HepG2 (cell line): Measurements from ENCODE around the gene SIGLEC1. TPM values are rescaled to one million over a fixed set of nuclear protein-coding genes. Genes with fewer than 3 reads are reported as not detected.

Experiments
- ATAC-seq: fragments of 200-7000 bp; cut with Tn5 transposase; 3 replicates; pipeline ENCODE4 v1.9.1; 2020; ENCODE audit warnings: mild to moderate bottlenecking, moderate library complexity
- BruUV-seq: library from RNA; stranded (reverse); fragments of 400-500 nt; replicated peaks from 2 replicates; lab custom pipeline; 2021; lab: Mats Ljungman, UMichigan
- CTCF ChIA-PET: fragments of 300-600 bp; formaldehyde crosslinking; extraction: SDS; loops from one replicate; lab custom pipeline; 2021; ENCODE audit warnings: low total read pairs, inconsistent platforms, low intra/inter-chr PET ratio; lab: Yijun Ruan, JAX
- POLR2A ChIA-PET: fragments of 350-600 bp; sonication (Branson Sonifier 250); formaldehyde crosslinking; loops from one replicate; lab custom pipeline; 2020; ENCODE audit warnings: antibody characterized with exemption, inconsistent platforms; lab: Yijun Ruan, JAX
- DNase-seq: peaks from one replicate; pipeline ENCODE4 v3.0.0-alpha.2; 2015; ENCODE audit warnings: low spot score
- FAIRE-seq: peaks from 3 replicates; lab custom pipeline; 2011; peaks lifted over from hg19 to GRCh38; lab: Jason Lieb, UNC
- H2AFZ ChIP-seq: one replicate; pipeline ENCODE4 v1.6.1; 2011; ENCODE audit warnings: low read length, inconsistent platforms
- H3K27ac ChIP-seq: fragments of 300-600 bp; 3 replicates; pipeline ENCODE4 v1.8.0; 2011; ENCODE audit warnings: mixed run types, mild to moderate bottlenecking, mixed read lengths, low read length, inconsistent platforms; ENCODE audit not compliant: insufficient read depth; ENCODE audit errors: extremely low read length
- H3K27me3 ChIP-seq, 2 experiments: fragments of 200-600 bp in 1 of 2; 2 replicates in 1 of 2; 3 replicates in 1 of 2; pipeline versions ENCODE4 v1.6.0 to v1.8.0; 2011; ENCODE audit warnings: low read length in 2 of 2, mild to moderate bottlenecking in 2 of 2, moderate library complexity in 2 of 2, inconsistent platforms in 1 of 2; ENCODE audit not compliant: insufficient read depth in 2 of 2, control insufficient read depth in 1 of 2
- H3K36me3 ChIP-seq, 2 experiments: fragments of 200-600 bp in 1 of 2; replicated peaks in 1 of 2; 2 replicates in 1 of 2; 3 replicates in 1 of 2; pipeline versions ENCODE4 v1.5.1 to v1.8.0; 2011; ENCODE audit warnings: low read length in 2 of 2, inconsistent platforms in 1 of 2; ENCODE audit not compliant: insufficient read depth in 2 of 2, control insufficient read depth in 1 of 2
- H3K4me1 ChIP-seq: 2 replicates; pipeline ENCODE4 v1.5.1; 2012; ENCODE audit warnings: low read length, inconsistent platforms; ENCODE audit not compliant: insufficient read depth
- H3K4me2 ChIP-seq: 2 replicates; pipeline ENCODE4 v1.6.0; 2011; ENCODE audit warnings: low read depth, low read length, inconsistent platforms
- H3K4me3 ChIP-seq, 3 experiments: fragments of 200-600 bp in 1 of 3; sonication (generic), shearing (Covaris generic) in 1 of 3; replicated peaks in 1 of 3; 2 replicates each; pipeline ENCODE4 v1.5.1; 2011 to 2016; ENCODE audit warnings: low read length in 3 of 3, inconsistent platforms in 2 of 3, low read depth in 2 of 3, mild to moderate bottlenecking in 2 of 3, control low read depth in 1 of 3, mixed read lengths in 1 of 3; ENCODE audit not compliant: insufficient read depth in 1 of 3
- H3K79me2 ChIP-seq: one replicate; pipeline ENCODE4 v1.6.1; 2011; ENCODE audit warnings: low read length, inconsistent platforms; ENCODE audit not compliant: insufficient read depth
- H3K9ac ChIP-seq: 2 replicates; pipeline ENCODE4 v1.6.0; 2011; ENCODE audit warnings: mild to moderate bottlenecking, low read depth, low read length, inconsistent platforms; ENCODE audit not compliant: insufficient read depth
- H3K9me3 ChIP-seq: 2 replicates; pipeline ENCODE4 v1.5.1; 2012; ENCODE audit warnings: mild to moderate bottlenecking, low read length
- H4K20me1 ChIP-seq: 2 replicates; pipeline ENCODE4 v1.6.0; 2011; ENCODE audit warnings: inconsistent platforms, mild to moderate bottlenecking, low read length, moderate library complexity; ENCODE audit not compliant: insufficient read depth
- CHCHD3 ChIP-seq: sonication (generic); formaldehyde crosslinking; IDR thresholded peaks from 2 replicates; pipeline ENCODE4 v1.8.0; 2022; ENCODE audit warnings: mild to moderate bottlenecking, missing genetic modification reagents, moderate library complexity
- EHMT2 ChIP-seq: fragments of 200-600 bp; sonication (generic); IDR thresholded peaks from 2 replicates; pipeline ENCODE4 v1.7.0; 2017; ENCODE audit warnings: antibody characterized with exemption, low read depth, low read length, borderline replicate concordance
- ESRRA ChIP-seq: sonication (generic); formaldehyde crosslinking; IDR thresholded peaks from 2 replicates; pipeline ENCODE4 v1.5.1; 2020; ENCODE audit warnings: mild to moderate bottlenecking, low read depth, missing genetic modification reagents
- HMGXB3 ChIP-seq: sonication (generic); formaldehyde crosslinking; IDR thresholded peaks from 2 replicates; pipeline ENCODE4 v1.4.0; 2020; ENCODE audit warnings: missing genetic modification reagents, borderline replicate concordance
- KDM1A ChIP-seq: IDR thresholded peaks from 2 replicates; pipeline ENCODE4 v1.6.1; 2016; ENCODE audit warnings: missing compliant biosample characterization
- MEF2D ChIP-seq: sonication (generic); formaldehyde crosslinking; IDR thresholded peaks from 2 replicates; pipeline ENCODE4 v1.5.1; 2020; ENCODE audit warnings: mild to moderate bottlenecking, missing genetic modification reagents
- PAF1 ChIP-seq: IDR thresholded peaks from 2 replicates; pipeline ENCODE4 v1.6.1; 2016; ENCODE audit warnings: missing genetic modification reagents, missing compliant biosample characterization
- SAP130 ChIP-seq: IDR thresholded peaks from 2 replicates; pipeline ENCODE4 v1.6.1; 2016; ENCODE audit warnings: low read depth
- SRSF1 ChIP-seq: fragments of 200-400 bp; formaldehyde crosslinking; optimal IDR thresholded peaks from 2 replicates; pipeline ENCODE3; 2017; ENCODE audit warnings: mild to moderate bottlenecking, low read depth, low read length, moderate library complexity
- SRY ChIP-seq: sonication (generic); formaldehyde crosslinking; IDR thresholded peaks from 2 replicates; pipeline ENCODE4 v1.8.0; 2022; ENCODE audit warnings: mild to moderate bottlenecking, missing genetic modification reagents
- SSRP1 ChIP-seq: IDR thresholded peaks from 2 replicates; pipeline ENCODE4 v1.6.1; 2016; ENCODE audit warnings: control low read depth
- ZNF224 ChIP-seq: sonication (generic); formaldehyde crosslinking; IDR thresholded peaks from 2 replicates; pipeline ENCODE4 v1.5.0; 2020; ENCODE audit warnings: mild to moderate bottlenecking, missing genetic modification reagents
- ZNF3 ChIP-seq: IDR thresholded peaks from 2 replicates; pipeline ENCODE4 v1.7.0; 2017; ENCODE audit warnings: inconsistent platforms
- ZNF468 ChIP-seq: sonication (generic); formaldehyde crosslinking; IDR thresholded peaks from 2 replicates; pipeline ENCODE4 v1.8.0; 2022; ENCODE audit warnings: mild to moderate bottlenecking, moderate library complexity, missing genetic modification reagents
- ZNF510 ChIP-seq: sonication (generic); formaldehyde crosslinking; IDR thresholded peaks from 2 replicates; pipeline ENCODE4 v1.4.0; 2020; ENCODE audit warnings: low read depth, mild to moderate bottlenecking, missing genetic modification reagents
- ZNF512 ChIP-seq: sonication (generic); formaldehyde crosslinking; IDR thresholded peaks from 2 replicates; pipeline ENCODE4 v1.4.0; 2020; ENCODE audit warnings: mild to moderate bottlenecking, missing genetic modification reagents
- ZNF720 ChIP-seq: sonication (generic); formaldehyde crosslinking; IDR thresholded peaks from 2 replicates; pipeline ENCODE4 v1.4.0; 2020; ENCODE audit warnings: missing genetic modification reagents
- ZNF746 ChIP-seq: sonication (generic); formaldehyde crosslinking; IDR thresholded peaks from 2 replicates; pipeline ENCODE4 v1.8.0; 2022; ENCODE audit warnings: mild to moderate bottlenecking, missing genetic modification reagents
- ZNF781 ChIP-seq: sonication (generic); formaldehyde crosslinking; IDR thresholded peaks from 2 replicates; pipeline ENCODE4 v1.5.1; 2020; ENCODE audit warnings: borderline replicate concordance, mild to moderate bottlenecking, missing genetic modification reagents; ENCODE audit errors: not compliant biosample characterization
- ZSCAN25 ChIP-seq: sonication (generic); formaldehyde crosslinking; IDR thresholded peaks from 2 replicates; pipeline ENCODE4 v1.8.0; 2022; ENCODE audit warnings: mild to moderate bottlenecking, missing genetic modification reagents
- WGBS: methylation state at CpG from one replicate; pipeline ENCODE4 v1.1.6; 2017; ENCODE audit warnings: low lambda C conversion rate; 5-methylcytosine and 5-hydroxymethylcytosine counted together
- in situ Hi-C: cut with HindIII; loops from 2 replicates; pipeline ENCODE4 v1.10.0; 2017; ENCODE audit warnings: low pct_unique_long_range_greater_than_20kb; ENCODE audit not compliant: extremely low pct_ligation_motif_present
- intact Hi-C: fragments of 100-400 bp; cut with micrococcal nuclease; formaldehyde crosslinking; loops from one replicate; pipeline ENCODE4 v1.10.0; 2022; ENCODE audit not compliant: unreplicated experiment
- polyA plus RNA-seq, 8 experiments: library from polyadenylated mRNA; depleted of rRNA in 3 of 8; stranded (reverse) in 7 of 8; unstranded in 1 of 8; fragments of >200 nt; fragmentation: Illumina TruSeq in 4 of 8; extraction: Trizol in 4 of 8; gene quantifications; 2 replicates each; pipeline versions ENCODE4 v1.2.1 to v1.2.3, GENCODE V29; 2011 to 2016; ENCODE audit warnings: low read depth in 4 of 8, missing spikeins in 1 of 8, mixed read lengths in 1 of 8; ENCODE audit not compliant: insufficient read depth in 1 of 8
- total RNA-seq, 5 experiments: library from RNA; depleted of rRNA; stranded (reverse); fragments of >200 nt; fragmentation: Illumina TruSeq; extraction: Trizol; gene quantifications; 2 replicates each; pipeline ENCODE4 v1.2.3, GENCODE V29; 2016; ENCODE audit warnings: low read depth in 1 of 5

SIGLEC1 gene
- total and polyA plus RNA-seq, 2 of the 13 experiments (the other 11 are each of a cell fraction or from before 2014, with no cell fraction given), result 0.01 TPM; not detected in 1

GRCh38 chr20:3707508-3707899, 4.9 kb downstream of the SIGLEC1 start:
- ATAC-seq, result no peak
- no peak for FAIRE-seq
- intact Hi-C loops, result no loop called here

More at GRCh38 chr20:3707508-3707899, 4.9 kb downstream of the SIGLEC1 start:
- H3K4me1 ChIP-seq, result no peaks in the 10 kb centered on the region
- 43% methylated on average over 3 of the region's 3 CpGs for WGBS
- no peaks in the 10 kb centered on the region for H3K36me3 ChIP-seq
- TF ChIP-seq SRY (CRISPR knock-in tag) (no peak), ZSCAN25 (CRISPR knock-in tag) (no peak), ZNF781 (CRISPR knock-in tag) (no peak), CHCHD3 (CRISPR knock-in tag) (no peak), ZNF512 (CRISPR knock-in tag) (no peak), SAP130 (CRISPR knock-in tag) (no peak), SSRP1 (CRISPR knock-in tag) (no peak), ZNF3 (CRISPR knock-in tag) (no peak), ZNF746 (CRISPR knock-in tag) (no peak), PAF1 (CRISPR knock-in tag) (no peak), ZNF510 (CRISPR knock-in tag) (no peak), MEF2D (CRISPR knock-in tag) (no peak), ESRRA (no peak), HMGXB3 (CRISPR knock-in tag) (no peak), ZNF224 (CRISPR knock-in tag) (no peak), EHMT2 (no peak), ZNF720 (CRISPR knock-in tag) (no peak), ZNF468 (CRISPR knock-in tag) (no peak), KDM1A (CRISPR knock-in tag) (no peak), SRSF1 (no peak)
- BruUV-seq, result no TSS peak
- no peaks in the 10 kb centered on the region for H4K20me1 ChIP-seq
- POLR2A ChIA-PET, result interaction anchor here (1.0 kb wide), 1 partner anchor 10 kb away, joined by 3 read pairs; no protein-coding TSS in a partner anchor
- no peak overlapping the region for H2AFZ ChIP-seq
- in situ Hi-C loops, result no loop called here
- no peaks in the 10 kb centered on the region for H3K9me3 ChIP-seq
- peaks cover 11 to 40% of the 10 kb centered on the region in 2 experiments for H3K27me3 ChIP-seq
- H3K27ac ChIP-seq, result no peak overlapping the region
- no peaks in the 10 kb centered on the region for H3K79me2 ChIP-seq
- DNase-seq, result no peak
- H3K4me3 ChIP-seq, result no peak overlapping the region
- no peak overlapping the region for H3K9ac ChIP-seq
- CTCF ChIA-PET, result interaction anchor here (5.4 kb wide), 1 partner anchor 30 kb away, joined by 65 read pairs; no protein-coding TSS in a partner anchor
- H3K4me2 ChIP-seq, result no peak overlapping the region
